KOPT-K1 (cell line): Measurements from ENCODE around the gene NEURL1.
"Not testable (repeated sequence)": the region's sequence is repeated elsewhere in the genome, so short reads cannot be mapped to it uniquely, and the experiment has no call there.

Experiments
- H3K27ac ChIP-seq: fragments of 200-600 bp; sonication (generic); 2 replicates; pipeline ENCODE4 v1.5.1; 2016; ENCODE audit warnings: antibody characterized with exemption, mild to moderate bottlenecking, low read depth, low read length; ENCODE audit not compliant: poor library complexity, severe bottlenecking
- H3K36me3 ChIP-seq: fragments of 200-600 bp; sonication (generic); 2 replicates; pipeline ENCODE4 v1.5.1; 2017; ENCODE audit warnings: antibody characterized with exemption, mild to moderate bottlenecking, low read length, moderate library complexity; ENCODE audit not compliant: insufficient read depth
- H3K9me3 ChIP-seq: fragments of 200-600 bp; sonication (generic); 2 replicates; pipeline ENCODE4 v1.5.1; 2017; ENCODE audit warnings: antibody characterized with exemption, low read length, mild to moderate bottlenecking; ENCODE audit not compliant: insufficient read depth, poor library complexity, severe bottlenecking

Gene NEURL1

DNA sequence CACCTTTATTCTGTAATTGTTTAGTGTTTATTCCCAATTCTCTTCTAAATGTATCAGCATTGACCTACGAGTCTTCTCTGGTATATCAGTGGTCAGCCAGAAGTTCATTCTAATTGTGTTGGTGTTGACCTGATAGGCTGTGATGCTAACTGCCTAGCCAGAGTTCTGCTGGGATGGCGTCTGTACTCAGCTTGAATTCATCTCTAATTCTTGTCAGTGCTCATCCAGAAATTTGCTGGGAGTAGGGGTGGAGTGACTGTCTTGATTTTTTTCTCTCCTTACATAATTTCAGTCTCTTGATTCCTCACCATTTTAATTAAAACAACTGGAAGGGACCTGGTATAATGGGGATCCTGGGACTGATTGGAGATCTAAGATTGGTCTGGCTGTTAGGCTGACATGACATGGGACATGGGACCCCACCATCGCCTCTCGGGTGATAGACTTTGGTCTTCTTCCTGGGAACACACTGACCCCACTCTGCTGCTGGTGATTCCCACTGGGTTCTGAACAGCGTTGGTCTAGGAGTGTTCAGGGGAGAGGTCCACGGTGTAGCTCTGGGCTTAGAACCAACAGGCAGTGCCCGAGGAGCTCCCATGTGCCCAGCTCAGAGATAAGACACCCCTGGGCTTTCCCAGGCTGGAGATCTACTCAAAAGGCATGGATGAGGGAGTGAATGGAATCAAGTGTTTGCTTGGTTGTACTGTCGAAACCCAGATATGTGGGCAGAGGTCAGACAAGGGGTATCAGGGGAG lies 3.8 kb downstream of the NEURL1 start:
- Histone ChIP-seq H3K36me3 (no peaks in the 10 kb centered on the region), H3K9me3 (no peaks in the 10 kb centered on the region), H3K27ac (no peak overlapping the region)

DNA sequence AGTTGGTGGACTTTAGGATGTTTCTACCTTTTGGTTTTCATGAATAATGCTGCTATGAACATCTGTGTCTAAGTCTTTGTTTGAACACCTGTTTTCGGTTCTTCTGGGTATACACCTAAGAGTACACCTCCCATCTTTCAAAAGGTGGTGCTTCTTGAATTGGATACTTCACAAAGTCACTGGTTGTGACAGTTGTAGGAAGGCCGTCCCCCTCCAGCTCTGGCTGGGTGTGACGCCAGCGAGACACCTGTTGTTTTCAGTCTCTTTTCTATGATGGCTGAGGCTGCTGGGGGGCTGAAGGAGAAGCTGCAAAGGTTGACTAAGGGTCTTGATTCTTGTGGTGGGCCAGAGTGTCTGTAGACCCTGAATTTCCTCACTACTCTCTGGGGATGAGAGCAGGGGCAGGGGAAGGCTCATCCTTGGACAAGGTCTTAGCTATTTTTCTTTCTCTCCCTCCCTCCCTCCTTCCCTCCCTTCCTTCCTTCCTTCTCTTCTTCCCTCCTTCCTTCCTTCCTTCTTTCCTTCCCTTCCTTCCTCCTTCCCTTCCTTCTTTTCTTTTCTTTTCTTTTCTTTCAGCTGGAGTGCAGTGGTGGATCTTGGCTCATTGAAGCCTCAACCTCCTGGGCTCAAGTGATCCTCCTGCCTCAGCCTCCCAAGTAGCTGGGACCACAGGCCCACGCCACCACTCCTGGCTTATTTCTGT lies 5.6 kb downstream of the NEURL1 start:
- Histone ChIP-seq H3K9me3 (no peaks in the 10 kb centered on the region), H3K36me3 (no peaks in the 10 kb centered on the region), H3K27ac (no peak overlapping the region)

DNA sequence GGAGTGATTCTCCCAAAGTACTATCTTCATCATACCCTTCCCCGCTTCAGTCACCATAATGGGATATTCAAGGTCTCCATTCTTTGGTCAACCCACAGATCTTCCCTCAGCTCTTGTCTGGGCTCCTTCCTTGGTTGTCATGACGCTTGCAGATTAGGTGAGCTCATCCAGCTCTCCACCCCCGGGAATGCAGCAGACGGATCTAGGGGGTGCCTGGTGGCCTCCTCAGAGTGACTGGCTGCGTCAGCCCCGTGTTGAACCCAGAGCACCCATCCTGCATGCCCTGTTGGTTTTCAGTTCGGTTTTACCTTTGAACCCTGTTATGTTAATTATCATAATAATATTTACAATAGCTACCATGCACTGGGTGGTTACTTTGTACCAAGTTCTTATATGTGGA lies 6.4 kb downstream of the NEURL1 start:
- no peaks in the 10 kb centered on the region for H3K36me3 ChIP-seq
- no peaks in the 10 kb centered on the region for H3K9me3 ChIP-seq
- no peak overlapping the region for H3K27ac ChIP-seq

DNA sequence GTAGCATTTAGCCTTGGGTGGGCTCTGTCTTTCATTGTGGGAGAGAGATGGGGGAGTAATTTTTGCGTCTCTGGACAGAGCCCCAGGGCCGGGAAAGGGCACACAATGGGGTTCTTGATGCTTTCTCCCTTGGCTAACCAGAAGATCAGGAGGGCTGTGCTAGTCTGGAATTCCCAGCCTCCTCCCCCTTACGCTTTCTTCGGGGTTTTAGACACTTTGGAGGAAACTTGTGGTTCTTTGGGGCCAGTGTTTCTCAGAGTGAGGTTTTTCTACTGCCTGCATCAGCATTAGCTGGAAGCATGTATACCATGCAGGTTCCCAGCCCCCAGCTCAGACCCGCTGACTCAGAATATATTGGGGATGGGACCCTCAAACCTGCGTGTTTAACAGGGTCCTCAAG lies 7.0 kb downstream of the NEURL1 start:
- H3K36me3 ChIP-seq: no peaks in the 10 kb centered on the region
- H3K9me3 ChIP-seq: no peaks in the 10 kb centered on the region
- no peak overlapping the region for H3K27ac ChIP-seq

- H3K27ac ChIP-seq: no peak overlapping the region
- H3K36me3 ChIP-seq: no peaks in the 10 kb centered on the region
- H3K9me3 ChIP-seq: no peaks in the 10 kb centered on the region
Observed at GRCh38 chr10:103501186-103501585, 7.7 kb downstream of the NEURL1 start.

DNA sequence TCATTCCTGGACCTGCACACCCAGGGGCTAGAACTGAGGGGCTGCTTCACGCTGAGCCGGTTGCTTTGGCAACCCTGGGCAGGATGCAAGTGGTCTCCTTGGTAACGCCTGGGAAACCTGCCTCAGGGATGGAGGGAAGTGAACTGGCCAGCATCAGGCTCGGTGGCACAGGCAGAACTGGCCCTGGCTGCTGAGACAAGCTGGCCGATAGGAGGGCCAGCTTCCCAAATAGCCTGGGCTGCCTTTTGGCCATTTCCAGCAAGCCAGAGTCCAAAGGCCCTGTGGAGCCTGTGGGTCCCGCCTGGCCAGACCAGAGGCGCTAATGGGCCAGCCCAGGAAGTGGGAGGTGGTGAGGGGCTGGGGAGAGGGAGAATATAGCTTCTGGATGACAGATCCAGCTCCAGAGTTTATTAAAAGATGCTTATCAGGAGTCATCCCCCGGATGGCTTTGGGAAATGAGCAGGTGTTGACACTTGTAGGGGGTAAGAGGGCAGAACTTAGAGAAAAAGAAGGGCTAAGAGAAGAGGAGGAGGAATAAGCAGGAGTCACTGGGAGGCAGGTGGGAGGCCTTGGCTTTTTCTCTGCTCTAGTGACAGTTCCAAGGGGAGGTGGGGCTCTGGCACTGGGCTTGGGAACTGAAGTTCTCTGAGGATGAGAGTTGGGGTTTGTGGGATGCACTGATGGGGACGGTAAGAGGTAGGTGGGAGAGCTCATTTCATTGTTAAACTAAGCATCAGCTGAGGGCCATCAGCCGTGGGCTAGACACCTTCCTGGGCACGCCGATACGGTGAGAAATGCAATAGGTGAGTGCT lies 9.6 kb downstream of the NEURL1 start:
- Histone ChIP-seq H3K27ac (no peak overlapping the region), H3K36me3 (no peaks in the 10 kb centered on the region), H3K9me3 (no peaks in the 10 kb centered on the region)

DNA sequence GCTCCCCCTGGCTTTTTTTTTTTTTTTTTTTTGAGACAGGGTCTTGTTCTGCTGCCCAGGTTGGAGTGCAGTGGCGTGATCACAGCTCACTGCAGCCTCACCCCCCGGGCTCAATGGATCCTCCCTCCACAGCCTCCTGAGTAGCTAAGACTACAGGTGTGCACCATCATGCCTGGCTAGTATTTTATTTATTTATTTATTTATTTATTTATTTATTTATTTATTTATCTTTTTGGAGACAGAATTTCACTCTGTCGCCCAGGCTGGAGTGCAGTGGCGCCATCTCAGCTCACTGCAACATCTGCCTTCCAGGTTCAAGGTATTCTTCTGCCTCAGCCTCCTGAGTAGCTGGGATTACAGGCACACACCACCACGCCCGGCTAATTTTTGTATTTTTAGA lies 10.3 kb downstream of the NEURL1 start:
- not testable (repeated sequence) for H3K36me3 ChIP-seq, H3K9me3 ChIP-seq, H3K27ac ChIP-seq

DNA sequence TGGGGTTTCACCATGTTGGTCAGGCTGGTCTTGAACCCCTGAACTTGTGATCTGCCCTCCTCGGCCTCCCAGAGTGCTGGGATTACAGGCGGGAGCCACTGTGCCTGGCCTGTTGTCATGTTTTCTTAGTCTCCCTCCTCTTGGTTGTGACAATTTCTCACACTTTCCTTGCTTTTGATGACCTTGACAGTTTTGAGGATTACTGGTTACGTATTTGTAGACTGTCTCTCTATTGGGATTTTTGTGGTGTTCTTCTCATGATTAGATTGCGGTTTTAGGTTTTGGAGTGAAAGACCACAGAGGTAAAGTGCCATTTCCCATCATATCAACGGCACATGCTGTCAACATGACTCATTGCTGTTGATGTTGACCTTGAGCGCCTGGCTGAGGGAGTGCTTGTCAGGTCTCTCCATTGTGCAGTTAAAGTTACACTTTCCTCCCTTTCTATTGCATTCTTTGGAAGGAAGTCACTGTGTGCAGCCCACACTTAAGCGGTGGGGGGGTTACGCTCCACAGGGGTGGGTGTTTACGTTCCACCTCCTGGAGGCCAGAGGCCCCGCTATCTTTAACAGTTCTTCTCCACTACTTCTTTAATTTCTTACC lies 10.8 kb downstream of the NEURL1 start:
- H3K9me3 ChIP-seq: no peaks in the 10 kb centered on the region
- no peaks in the 10 kb centered on the region for H3K36me3 ChIP-seq
- H3K27ac ChIP-seq: no peak overlapping the region

- Histone ChIP-seq H3K9me3 (no peaks in the 10 kb centered on the region), H3K36me3 (no peaks in the 10 kb centered on the region), H3K27ac (no peak overlapping the region)
Observed at GRCh38 chr10:103506061-103506460, 12.6 kb downstream of the NEURL1 start.

GRCh38 chr10:103507235-103508191 lies 14.0 kb downstream of the NEURL1 start:
- Histone ChIP-seq H3K9me3 (no peaks in the 10 kb centered on the region), H3K36me3 (no peaks in the 10 kb centered on the region), H3K27ac (no peak overlapping the region)

DNA sequence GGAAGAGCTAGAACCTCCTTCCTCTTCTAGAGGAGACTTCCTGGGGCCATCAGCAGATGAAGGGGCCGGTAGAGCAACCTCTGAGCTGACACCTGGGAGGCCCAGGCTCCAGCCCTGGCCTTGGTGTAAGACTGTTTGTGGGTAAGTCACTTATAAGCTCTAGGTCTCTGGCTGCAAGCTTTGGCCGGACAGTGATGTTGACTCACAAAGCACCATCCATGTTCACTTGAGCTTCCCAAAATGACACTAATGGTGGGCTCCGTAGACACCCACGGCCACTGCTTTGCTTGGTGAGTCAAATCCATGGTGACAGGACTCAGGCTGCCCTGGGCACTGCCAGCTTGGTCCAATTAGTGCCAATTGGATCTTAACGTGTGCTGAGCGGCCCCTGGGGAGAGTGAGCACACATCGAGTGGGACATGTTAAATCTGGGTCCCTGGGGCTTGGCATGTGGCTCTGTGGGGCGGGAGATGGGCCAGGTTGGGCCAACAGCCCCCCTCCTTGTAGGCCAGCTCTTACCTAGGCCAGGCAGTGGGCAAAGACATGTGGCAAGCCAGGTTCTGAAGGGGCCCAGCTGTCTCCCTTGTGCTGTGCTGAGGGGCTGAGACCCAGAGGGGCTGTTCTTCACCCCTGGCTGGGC lies 16.7 kb downstream of the NEURL1 start:
- no peak overlapping the region for H3K27ac ChIP-seq
- no peaks in the 10 kb centered on the region for H3K9me3 ChIP-seq
- no peaks in the 10 kb centered on the region for H3K36me3 ChIP-seq

DNA sequence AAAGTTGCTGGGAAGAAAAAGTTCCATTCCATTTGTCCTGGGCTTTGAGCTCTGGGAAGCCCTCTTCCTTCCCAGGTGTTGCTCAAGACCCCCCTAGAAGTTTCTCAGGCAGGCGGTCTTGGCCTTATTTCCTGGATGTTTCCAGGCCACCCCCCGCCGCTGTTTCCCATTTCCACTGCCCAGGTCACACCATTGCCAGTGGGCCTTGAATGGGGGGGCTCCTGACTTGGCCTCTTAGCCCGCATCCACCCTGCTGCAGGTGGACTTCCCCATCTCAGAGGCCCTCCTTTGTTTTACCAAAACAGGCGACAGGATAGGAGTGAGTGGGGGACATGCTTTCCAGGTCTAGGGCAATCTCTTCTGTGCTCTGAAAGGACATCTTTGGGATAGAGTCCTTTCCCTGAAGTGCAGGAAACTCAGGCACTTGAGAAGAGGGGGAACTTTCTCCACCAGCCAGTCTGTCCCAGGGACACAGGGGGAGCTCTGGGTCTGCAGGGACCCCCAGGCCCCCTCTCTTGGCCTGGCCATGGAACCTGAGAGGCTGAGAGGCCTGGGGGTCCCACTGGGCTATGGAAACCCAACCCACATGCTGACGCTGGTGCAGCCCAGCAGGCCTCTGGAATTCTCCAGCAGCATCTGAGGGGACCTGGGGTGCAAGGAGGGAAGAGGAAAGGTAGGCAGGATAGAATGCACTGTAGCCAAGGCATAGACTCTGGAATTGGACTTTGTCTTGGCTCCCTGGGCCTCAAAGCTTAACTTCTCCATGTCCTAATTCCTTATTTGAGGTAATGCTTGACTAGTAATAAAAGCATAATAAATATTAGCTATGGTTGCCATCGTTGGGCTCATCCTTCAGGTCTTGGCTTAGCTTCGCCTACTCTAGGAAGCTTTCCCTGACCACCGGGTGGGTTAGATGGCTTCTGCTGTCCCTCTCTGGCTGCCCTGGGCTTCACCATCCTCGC lies 17.6 kb downstream of the NEURL1 start:
- Histone ChIP-seq H3K9me3 (no peaks in the 10 kb centered on the region), H3K36me3 (no peaks in the 10 kb centered on the region), H3K27ac (no peak overlapping the region)

GRCh38 chr10:103512166-103512565 lies 18.7 kb downstream of the NEURL1 start:
- H3K27ac ChIP-seq: no peak overlapping the region
- H3K9me3 ChIP-seq: no peaks in the 10 kb centered on the region
- H3K36me3 ChIP-seq: no peaks in the 10 kb centered on the region
